ENCODE measurements around the gene LHPP. TPM values are rescaled to one million over a fixed set of nuclear protein-coding genes. Genes with fewer than 3 reads are reported as not detected.

Gene LHPP
- total RNA-seq, 1 experiment from 2014 or later = 3.7 TPM

GRCh38 chr10:124532788-124533187, 71.2 kb downstream of the LHPP start:
- ChIA-PET POLR2A (interaction anchor here (0.7 to 0.9 kb wide), 2 partner anchors 213 to 291 kb away, joined by 3 to 4 read pairs; no protein-coding TSS in a partner anchor), CTCF (interaction anchor here (0.6 to 3.1 kb wide), 10 partner anchors 9 to 290 kb away, joined by 3 to 24 read pairs (median 4); no protein-coding TSS in a partner anchor)
- no peak for DNase-seq (ENCODE audit: unreplicated experiment)
- TF ChIP-seq, protein P1, sequence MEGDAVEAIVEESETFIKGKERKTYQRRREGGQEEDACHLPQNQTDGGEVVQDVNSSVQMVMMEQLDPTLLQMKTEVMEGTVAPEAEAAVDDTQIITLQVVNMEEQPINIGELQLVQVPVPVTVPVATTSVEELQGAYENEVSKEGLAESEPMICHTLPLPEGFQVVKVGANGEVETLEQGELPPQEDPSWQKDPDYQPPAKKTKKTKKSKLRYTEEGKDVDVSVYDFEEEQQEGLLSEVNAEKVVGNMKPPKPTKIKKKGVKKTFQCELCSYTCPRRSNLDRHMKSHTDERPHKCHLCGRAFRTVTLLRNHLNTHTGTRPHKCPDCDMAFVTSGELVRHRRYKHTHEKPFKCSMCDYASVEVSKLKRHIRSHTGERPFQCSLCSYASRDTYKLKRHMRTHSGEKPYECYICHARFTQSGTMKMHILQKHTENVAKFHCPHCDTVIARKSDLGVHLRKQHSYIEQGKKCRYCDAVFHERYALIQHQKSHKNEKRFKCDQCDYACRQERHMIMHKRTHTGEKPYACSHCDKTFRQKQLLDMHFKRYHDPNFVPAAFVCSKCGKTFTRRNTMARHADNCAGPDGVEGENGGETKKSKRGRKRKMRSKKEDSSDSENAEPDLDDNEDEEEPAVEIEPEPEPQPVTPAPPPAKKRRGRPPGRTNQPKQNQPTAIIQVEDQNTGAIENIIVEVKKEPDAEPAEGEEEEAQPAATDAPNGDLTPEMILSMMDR (IDR thresholded peaks at IDR 0.05; ENCODE audit: unreplicated experiment) = no peak
- no peaks in the 10 kb centered on the region for H3K27me3 Mint-ChIP-seq (ENCODE audit: insufficient read depth, unreplicated experiment)
- no peaks in the 10 kb centered on the region for H3K36me3 Mint-ChIP-seq (ENCODE audit: insufficient read depth, unreplicated experiment)
- intact Hi-C loops (cut with micrococcal nuclease) = loop anchor here (5.0 to 10.0 kb wide), 2 partner anchors 385 to 538 kb away; no protein-coding TSS in a partner anchor
- H3K9me3 Mint-ChIP-seq (ENCODE audit: unreplicated experiment) = no peaks in the 10 kb centered on the region
- H3K27ac Mint-ChIP-seq (ENCODE audit: low read depth, unreplicated experiment) = no peak overlapping the region
- H3K4me3 Mint-ChIP-seq (ENCODE audit: unreplicated experiment) = no peak overlapping the region
- H3K4me1 Mint-ChIP-seq (ENCODE audit: insufficient read depth, unreplicated experiment) = peaks cover 11% of the 10 kb centered on the region
- no TSS peak for BruUV-seq (replicated peaks)

DNA sequence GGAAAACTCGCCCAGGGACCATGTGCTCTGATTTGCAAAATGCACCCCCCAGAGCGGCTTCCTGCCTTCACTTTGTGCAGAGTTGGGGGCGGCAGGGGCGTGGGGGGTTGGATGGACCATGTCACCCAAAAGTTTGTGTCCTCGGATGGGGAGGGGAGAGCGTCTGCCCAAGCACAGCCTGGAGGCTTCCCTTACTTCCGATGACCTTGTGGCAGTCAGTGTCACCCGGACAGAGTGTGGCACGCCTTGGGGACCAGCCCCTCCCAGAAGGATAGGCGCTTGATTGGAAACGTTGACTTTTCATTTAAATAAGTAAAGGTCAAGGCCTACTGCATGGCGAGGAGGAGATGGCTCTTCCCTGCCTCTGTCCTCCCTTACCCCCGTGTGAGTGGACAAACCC, 71.6 kb downstream of the LHPP start:
- POLR2A ChIA-PET = interaction anchor here (0.9 kb wide), 1 partner anchor 212 kb away, joined by 4 read pairs; no protein-coding TSS in a partner anchor
- TF ChIP-seq, protein P1 (IDR thresholded peaks at IDR 0.05; ENCODE audit: unreplicated experiment) = no peak
- Mint-ChIP-seq H3K4me1 (ENCODE audit: insufficient read depth, unreplicated experiment) (peaks cover 11% of the 10 kb centered on the region), H3K27me3 (ENCODE audit: insufficient read depth, unreplicated experiment) (no peaks in the 10 kb centered on the region), H3K9me3 (ENCODE audit: unreplicated experiment) (no peaks in the 10 kb centered on the region), H3K27ac (ENCODE audit: low read depth, unreplicated experiment) (no peak overlapping the region), H3K36me3 (ENCODE audit: insufficient read depth, unreplicated experiment) (no peaks in the 10 kb centered on the region), H3K4me3 (ENCODE audit: unreplicated experiment) (no peak overlapping the region)
- BruUV-seq (replicated peaks) = no TSS peak
- DNase-seq (ENCODE audit: unreplicated experiment) = no peak
- CTCF ChIA-PET = interaction anchor here (0.6 to 3.1 kb wide), 8 partner anchors 157 to 563 kb away, joined by 3 to 24 read pairs (median 4); no protein-coding TSS in a partner anchor
- intact Hi-C loops (cut with micrococcal nuclease) = loop anchor here (5.0 to 10.0 kb wide), 2 partner anchors 384 to 538 kb away; no protein-coding TSS in a partner anchor

- no peak overlapping the region for H3K27ac Mint-ChIP-seq (ENCODE audit: low read depth, unreplicated experiment)
- CTCF ChIA-PET = interaction anchor here (0.7 to 3.1 kb wide), 4 partner anchors 94 to 289 kb away, joined by 4 to 24 read pairs (median 5); no protein-coding TSS in a partner anchor
- intact Hi-C loops (cut with micrococcal nuclease) = loop anchor here (5.0 to 10.0 kb wide), 2 partner anchors 383 to 540 kb away; no protein-coding TSS in a partner anchor
Observed at GRCh38 chr10:124534231-124534798, 72.7 kb downstream of the LHPP start.

More at GRCh38 chr10:124534231-124534798, 72.7 kb downstream of the LHPP start:
- no peaks in the 10 kb centered on the region for H3K27me3 Mint-ChIP-seq (ENCODE audit: insufficient read depth, unreplicated experiment)
- no peak overlapping the region for H3K4me3 Mint-ChIP-seq (ENCODE audit: unreplicated experiment)
- POLR2A ChIA-PET = interaction anchor here (0.9 to 1.2 kb wide), 2 partner anchors 115 to 207 kb away, joined by 3 to 5 read pairs; no protein-coding TSS in a partner anchor
- no peaks in the 10 kb centered on the region for H3K9me3 Mint-ChIP-seq (ENCODE audit: unreplicated experiment)
- no TSS peak for BruUV-seq (replicated peaks)
- TF ChIP-seq, protein P1 (IDR thresholded peaks at IDR 0.05; ENCODE audit: unreplicated experiment) = no peak
- no peaks in the 10 kb centered on the region for H3K36me3 Mint-ChIP-seq (ENCODE audit: insufficient read depth, unreplicated experiment)
- DNase-seq (ENCODE audit: unreplicated experiment) = no peak
- H3K4me1 Mint-ChIP-seq (ENCODE audit: insufficient read depth, unreplicated experiment) = peaks cover 11% of the 10 kb centered on the region
